ENCODE measurements around the gene VPS33A.

DNA sequence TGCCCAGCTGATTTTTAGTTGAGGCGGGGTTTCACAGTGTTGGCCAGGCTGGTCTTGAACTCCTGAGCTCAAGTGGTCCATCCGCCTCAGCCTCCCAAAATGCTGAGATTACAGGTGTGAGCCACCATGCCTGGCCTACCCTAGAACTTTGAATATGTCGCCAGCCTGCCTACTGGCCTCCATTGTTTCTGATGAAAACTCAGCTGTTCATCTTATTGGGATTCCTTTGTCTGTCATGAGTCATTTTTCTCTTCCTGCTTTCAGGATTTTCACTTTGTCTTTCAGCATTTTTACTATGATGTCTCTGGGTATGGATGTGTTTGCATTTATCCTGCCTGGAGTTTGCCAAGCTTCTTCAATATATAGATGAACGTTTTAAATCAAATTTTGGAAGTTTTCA is 70.9 kb downstream of the VPS33A start:
- TF ChIP-seq, protein P1, sequence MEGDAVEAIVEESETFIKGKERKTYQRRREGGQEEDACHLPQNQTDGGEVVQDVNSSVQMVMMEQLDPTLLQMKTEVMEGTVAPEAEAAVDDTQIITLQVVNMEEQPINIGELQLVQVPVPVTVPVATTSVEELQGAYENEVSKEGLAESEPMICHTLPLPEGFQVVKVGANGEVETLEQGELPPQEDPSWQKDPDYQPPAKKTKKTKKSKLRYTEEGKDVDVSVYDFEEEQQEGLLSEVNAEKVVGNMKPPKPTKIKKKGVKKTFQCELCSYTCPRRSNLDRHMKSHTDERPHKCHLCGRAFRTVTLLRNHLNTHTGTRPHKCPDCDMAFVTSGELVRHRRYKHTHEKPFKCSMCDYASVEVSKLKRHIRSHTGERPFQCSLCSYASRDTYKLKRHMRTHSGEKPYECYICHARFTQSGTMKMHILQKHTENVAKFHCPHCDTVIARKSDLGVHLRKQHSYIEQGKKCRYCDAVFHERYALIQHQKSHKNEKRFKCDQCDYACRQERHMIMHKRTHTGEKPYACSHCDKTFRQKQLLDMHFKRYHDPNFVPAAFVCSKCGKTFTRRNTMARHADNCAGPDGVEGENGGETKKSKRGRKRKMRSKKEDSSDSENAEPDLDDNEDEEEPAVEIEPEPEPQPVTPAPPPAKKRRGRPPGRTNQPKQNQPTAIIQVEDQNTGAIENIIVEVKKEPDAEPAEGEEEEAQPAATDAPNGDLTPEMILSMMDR (IDR thresholded peaks at IDR 0.05; ENCODE audit: extremely low read depth in 1 of 2, insufficient read depth in 1 of 2, low read depth in 1 of 2, low read length in 2 of 2), result no peak
- no peak for TF ChIP-seq MYC (IDR thresholded peaks at IDR 0.05; ENCODE audit: low read depth, low read length)
- TF ChIP-seq POLR2AphosphoS5 (IDR thresholded peaks at IDR 0.05; ENCODE audit: insufficient read depth, low read depth, low read length), result no peak
